AG10803 (cell line): ENCODE measurements around the gene CNTNAP2.

Experiments
- DNase-seq: peaks from one replicate; pipeline ENCODE4 v3.0.0; 2010; ENCODE audit warnings: low read depth
- H3K4me3 ChIP-seq: 2 replicates; pipeline ENCODE4 v1.5.1; 2011; ENCODE audit warnings: mild to moderate bottlenecking, low read length, control low read depth
- TF ChIP-seq, protein P1 (sequence below): conservative IDR thresholded peaks from 2 replicates; pipeline ENCODE4 v1.5.1; 2011; ENCODE audit warnings: mild to moderate bottlenecking, low read length, control low read depth, inconsistent platforms

Gene CNTNAP2

GRCh38 chr7:147079083-147079482 is 962.5 kb downstream of the CNTNAP2 start:
- H3K4me3 ChIP-seq: no peak overlapping the region
- no peak for DNase-seq
- TF ChIP-seq, protein P1, sequence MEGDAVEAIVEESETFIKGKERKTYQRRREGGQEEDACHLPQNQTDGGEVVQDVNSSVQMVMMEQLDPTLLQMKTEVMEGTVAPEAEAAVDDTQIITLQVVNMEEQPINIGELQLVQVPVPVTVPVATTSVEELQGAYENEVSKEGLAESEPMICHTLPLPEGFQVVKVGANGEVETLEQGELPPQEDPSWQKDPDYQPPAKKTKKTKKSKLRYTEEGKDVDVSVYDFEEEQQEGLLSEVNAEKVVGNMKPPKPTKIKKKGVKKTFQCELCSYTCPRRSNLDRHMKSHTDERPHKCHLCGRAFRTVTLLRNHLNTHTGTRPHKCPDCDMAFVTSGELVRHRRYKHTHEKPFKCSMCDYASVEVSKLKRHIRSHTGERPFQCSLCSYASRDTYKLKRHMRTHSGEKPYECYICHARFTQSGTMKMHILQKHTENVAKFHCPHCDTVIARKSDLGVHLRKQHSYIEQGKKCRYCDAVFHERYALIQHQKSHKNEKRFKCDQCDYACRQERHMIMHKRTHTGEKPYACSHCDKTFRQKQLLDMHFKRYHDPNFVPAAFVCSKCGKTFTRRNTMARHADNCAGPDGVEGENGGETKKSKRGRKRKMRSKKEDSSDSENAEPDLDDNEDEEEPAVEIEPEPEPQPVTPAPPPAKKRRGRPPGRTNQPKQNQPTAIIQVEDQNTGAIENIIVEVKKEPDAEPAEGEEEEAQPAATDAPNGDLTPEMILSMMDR: no peak

DNA sequence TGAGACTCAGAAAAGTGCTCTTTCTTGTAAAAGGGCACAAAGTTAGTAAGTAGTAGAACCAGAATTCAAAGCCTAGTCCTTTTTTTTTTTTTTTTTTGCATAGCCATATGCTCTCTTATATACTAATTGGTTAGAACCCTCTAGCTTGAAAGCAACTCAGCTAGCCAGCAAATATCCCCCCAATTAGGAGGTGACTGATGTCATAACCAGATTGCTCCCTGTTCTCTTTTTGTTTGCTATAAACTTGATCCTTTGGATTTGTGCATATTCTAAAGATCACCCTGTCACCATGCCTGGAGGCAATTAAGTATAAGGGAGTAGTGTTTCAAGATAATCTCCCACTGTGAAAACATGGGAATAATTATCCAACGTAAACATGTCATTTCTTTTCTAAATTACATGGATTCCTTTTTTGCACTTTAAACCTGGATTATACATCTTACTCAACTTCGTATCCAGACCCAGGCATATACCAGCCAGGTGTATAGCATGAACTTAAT is 963.4 kb downstream of the CNTNAP2 start:
- no peak for DNase-seq
- TF ChIP-seq, protein P1: no peak
- H3K4me3 ChIP-seq: no peak overlapping the region

- DNase-seq: peak; percentile 26
- no peak overlapping the region for H3K4me3 ChIP-seq
- TF ChIP-seq, protein P1: no peak
Measured at GRCh38 chr7:147081117-147081516, 964.5 kb downstream of the CNTNAP2 start.

- H3K4me3 ChIP-seq: no peak overlapping the region
- TF ChIP-seq, protein P1: no peak
- DNase-seq: peak; percentile 17
Measured at GRCh38 chr7:147089051-147089461, 972.5 kb downstream of the CNTNAP2 start.

DNA sequence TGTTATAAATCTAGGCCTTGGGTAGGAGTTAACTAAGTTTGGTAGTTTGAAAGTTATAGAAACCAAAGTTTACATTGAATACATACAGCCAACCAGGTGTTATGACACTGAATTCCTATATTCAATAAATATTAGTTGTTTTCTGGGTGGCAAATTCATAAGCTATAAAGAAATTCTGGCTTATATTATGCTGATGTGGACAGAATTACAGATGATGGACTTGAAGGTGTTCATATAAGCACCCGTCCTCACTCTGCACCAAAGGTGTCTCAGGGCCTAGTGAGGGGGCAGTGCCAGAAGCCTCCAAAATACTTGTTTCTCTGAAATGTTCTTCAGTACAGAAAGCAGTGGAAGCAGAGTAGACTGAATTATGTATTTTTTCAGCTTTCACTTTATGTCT is 973.0 kb downstream of the CNTNAP2 start:
- DNase-seq: no peak
- TF ChIP-seq, protein P1: no peak
- no peak overlapping the region for H3K4me3 ChIP-seq

GRCh38 chr7:147096629-147097028 is 980.0 kb downstream of the CNTNAP2 start:
- no peak overlapping the region for H3K4me3 ChIP-seq
- DNase-seq: no peak
- TF ChIP-seq, protein P1: no peak

DNA sequence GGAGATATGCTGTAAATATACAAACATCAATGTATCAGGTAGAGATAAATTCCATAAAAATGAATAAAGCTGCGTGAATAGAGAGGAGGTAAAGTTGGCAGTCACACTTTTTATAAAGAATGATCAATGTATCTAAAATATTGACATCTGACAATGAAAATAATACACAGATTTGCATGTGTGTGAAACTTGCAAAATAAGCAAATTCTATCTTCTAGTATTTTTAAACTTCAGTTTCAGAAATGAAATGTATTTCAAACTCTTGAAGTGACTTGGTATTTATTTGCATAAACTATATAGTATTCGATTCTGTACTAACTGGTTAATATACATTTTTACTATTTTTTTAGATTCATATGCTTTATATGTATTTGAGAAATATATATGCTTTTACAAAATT is 986.6 kb downstream of the CNTNAP2 start:
- no peak for DNase-seq
- TF ChIP-seq, protein P1: no peak
- no peak overlapping the region for H3K4me3 ChIP-seq
